Measurements from ENCODE around the gene RTEL1.
A peak's percentile ranks its signal among the peaks of the same experiment; 100 is the strongest.

The RTEL1 gene

GRCh38 chr20:63735859-63736718 lies 78.0 kb downstream of the RTEL1 start, which contains the start of gene LIME1:
Gene LIME1 (plus strand): TSS chr20:63736664. CDS start chr20:63737550, 886 bp downstream.
- no peak for TF ChIP-seq CTCF (IDR thresholded peaks at IDR 0.05; ENCODE audit: extremely low read depth, missing control alignments)
- DNase-seq (ENCODE audit: low spot score), result peak; percentile 76

GRCh38 chr20:63736893-63737694 lies 79.0 kb downstream of the RTEL1 start:
- TF ChIP-seq CTCF (IDR thresholded peaks at IDR 0.05; ENCODE audit: extremely low read depth, missing control alignments), result no peak
- DNase-seq (ENCODE audit: low spot score), result peak; percentile 66

GRCh38 chr20:63737695-63737944 lies 79.5 kb downstream of the RTEL1 start:
- no peak for DNase-seq (ENCODE audit: low spot score)
- TF ChIP-seq CTCF (IDR thresholded peaks at IDR 0.05; ENCODE audit: extremely low read depth, missing control alignments), result no peak

GRCh38 chr20:63737945-63738686 lies 80.0 kb downstream of the RTEL1 start:
- DNase-seq (ENCODE audit: low spot score), result peak; percentile 79
- TF ChIP-seq CTCF (IDR thresholded peaks at IDR 0.05; ENCODE audit: extremely low read depth, missing control alignments), result no peak

GRCh38 chr20:63738687-63739129 lies 80.6 kb downstream of the RTEL1 start:
- no peak for TF ChIP-seq CTCF (IDR thresholded peaks at IDR 0.05; ENCODE audit: extremely low read depth, missing control alignments)
- peak; percentile 56 for DNase-seq (ENCODE audit: low spot score)

- no peak for TF ChIP-seq CTCF (IDR thresholded peaks at IDR 0.05; ENCODE audit: extremely low read depth, missing control alignments)
- DNase-seq (ENCODE audit: low spot score), result peak; percentile 99
These were observed 81.3 kb downstream of the RTEL1 start, which contains the start of gene SLC2A4RG for GRCh38 chr20:63739130-63740069. Gene SLC2A4RG (plus strand): TSS chr20:63739776. CDS start chr20:63739913, 137 bp downstream.
